Measurements from ENCODE around the gene CHCHD3.

DNA sequence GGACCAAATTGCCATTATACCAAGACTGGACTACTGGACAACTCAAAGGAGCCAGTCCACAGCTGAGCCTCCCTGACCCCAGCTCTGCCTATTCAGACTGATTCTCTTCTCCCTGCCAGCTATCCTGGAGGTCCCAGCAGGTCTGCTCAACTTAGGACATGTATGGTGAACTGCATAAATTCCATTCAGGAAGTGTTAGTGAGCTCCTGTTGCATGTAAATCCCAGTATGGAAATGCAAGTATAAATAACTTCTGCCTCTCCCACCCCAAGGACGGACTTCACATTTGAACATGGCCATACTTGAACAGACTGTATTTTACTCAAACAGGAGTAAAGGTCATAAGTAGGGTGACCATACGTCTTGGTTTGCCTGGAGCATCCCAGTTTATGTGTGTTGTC is 128.4 kb downstream of the CHCHD3 start:
- TF ChIP-seq CTCF (conservative IDR thresholded peaks at IDR 0.05) (no peak), EZH2 (IDR thresholded peaks at IDR 0.05; ENCODE audit: low read depth) (no peak)

Data from PC-9 (cell line).